GM18951 (cell line): ENCODE measurements around the gene USP17L15.
"Not testable (repeated sequence)": the region's sequence is repeated elsewhere in the genome, so short reads cannot be mapped to it uniquely, and the experiment has no call there.

Experiments
- in situ Hi-C: fragments of 300-500 bp; cut with MboI; formaldehyde crosslinking; loops from one replicate; pipeline ENCODE4 v1.12.0; 2022; ENCODE audit warnings: low sequenced_read_pairs, mixed read lengths, inconsistent platforms; ENCODE audit not compliant: unreplicated experiment

The USP17L15 gene, protein sequence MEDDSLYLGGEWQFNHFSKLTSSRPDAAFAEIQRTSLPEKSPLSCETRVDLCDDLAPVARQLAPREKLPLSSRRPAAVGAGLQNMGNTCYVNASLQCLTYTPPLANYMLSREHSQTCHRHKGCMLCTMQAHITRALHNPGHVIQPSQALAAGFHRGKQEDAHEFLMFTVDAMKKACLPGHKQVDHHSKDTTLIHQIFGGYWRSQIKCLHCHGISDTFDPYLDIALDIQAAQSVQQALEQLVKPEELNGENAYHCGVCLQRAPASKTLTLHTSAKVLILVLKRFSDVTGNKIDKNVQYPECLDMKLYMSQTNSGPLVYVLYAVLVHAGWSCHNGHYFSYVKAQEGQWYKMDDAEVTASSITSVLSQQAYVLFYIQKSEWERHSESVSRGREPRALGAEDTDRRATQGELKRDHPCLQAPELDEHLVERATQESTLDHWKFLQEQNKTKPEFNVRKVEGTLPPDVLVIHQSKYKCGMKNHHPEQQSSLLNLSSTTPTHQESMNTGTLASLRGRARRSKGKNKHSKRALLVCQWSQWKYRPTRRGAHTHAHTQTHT

DNA sequence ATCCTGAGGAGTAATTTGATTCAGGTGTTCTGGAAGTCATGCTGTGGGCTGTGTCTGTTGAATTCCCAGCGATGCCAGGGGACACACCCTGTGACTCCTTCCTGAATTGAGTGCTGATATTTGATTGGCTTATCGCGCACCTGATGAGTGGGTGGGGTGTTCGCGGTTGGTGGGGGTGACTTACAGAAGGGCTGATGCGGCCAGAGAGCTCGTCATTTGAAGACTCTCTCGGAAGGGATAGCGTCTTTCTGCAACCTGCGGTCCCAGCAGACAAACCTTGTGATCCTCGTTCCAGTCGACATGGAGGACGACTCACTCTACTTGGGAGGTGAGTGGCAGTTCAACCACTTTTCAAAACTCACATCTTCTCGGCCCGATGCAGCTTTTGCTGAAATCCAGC, at the start of gene USP17L15:
USP17L15 (plus strand) TSS at position 301 of the 400 bp plus-strand sequence; CDS start at position 301, 0 bp downstream.
- in situ Hi-C loops: not testable (repeated sequence)

DNA sequence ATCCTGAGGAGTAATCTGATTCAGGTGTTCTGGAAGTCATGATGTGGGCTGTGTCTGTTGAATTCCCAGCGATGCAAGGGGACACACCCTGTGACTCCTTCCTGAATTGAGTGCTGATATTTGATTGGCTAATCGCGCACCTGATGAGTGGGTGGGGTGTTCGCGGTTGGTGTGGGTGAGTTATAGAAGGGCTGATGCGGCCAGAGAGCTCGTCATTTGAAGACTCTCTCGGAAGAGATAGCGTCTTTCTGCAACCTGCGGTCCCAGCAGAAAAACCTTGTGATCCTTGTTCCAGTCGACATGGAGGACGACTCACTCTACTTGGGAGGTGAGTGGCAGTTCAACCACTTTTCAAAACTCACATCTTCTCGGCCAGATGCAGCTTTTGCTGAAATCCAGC, 23.8 kb upstream of the USP17L15 start, which contains the start of gene USP17L10:
USP17L10 (plus strand) TSS at position 301 of the 400 bp plus-strand sequence; CDS start at position 301, 0 bp downstream.
- in situ Hi-C loops: not testable (repeated sequence)

DNA sequence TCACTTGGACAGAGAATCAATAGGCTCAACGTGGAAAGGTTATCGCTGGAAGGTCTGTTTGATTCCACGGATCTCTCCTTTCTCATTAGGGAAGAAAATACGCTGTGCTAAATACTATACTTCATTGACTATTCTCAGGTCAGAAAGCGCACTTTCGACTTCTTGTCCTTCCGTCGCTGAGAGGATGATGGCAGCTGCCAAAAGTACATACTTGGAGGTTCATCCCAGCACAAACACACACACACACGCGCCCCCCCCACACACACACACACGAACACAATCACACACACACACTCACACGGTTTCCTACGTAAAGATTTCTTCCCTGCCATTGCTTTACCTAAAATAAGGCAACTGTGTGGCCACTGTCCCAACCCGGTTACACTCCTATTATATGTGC, 19.5 kb upstream of the USP17L15 start:
- in situ Hi-C loops: not testable (repeated sequence)

DNA sequence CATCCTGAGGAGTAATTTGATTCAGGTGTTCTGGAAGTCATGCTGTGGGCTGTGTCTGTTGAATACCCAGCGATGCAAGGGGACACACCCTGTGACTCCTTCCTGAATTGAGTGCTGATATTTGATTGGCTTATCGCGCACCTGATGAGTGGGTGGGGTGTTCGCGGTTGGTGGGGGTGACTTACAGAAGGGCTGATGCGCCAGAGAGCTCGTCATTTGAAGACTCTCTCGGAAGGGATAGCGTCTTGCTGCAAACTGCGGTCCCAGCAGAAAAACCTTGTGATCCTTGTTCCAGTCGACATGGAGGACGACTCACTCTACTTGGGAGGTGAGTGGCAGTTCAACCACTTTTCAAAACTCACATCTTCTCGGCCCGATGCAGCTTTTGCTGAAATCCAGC, 19.1 kb upstream of the USP17L15 start, which contains the start of gene USP17L11:
USP17L11 (plus strand) TSS at position 301 of the 400 bp plus-strand sequence; CDS start at position 301, 0 bp downstream.
- in situ Hi-C loops: not testable (repeated sequence)

DNA sequence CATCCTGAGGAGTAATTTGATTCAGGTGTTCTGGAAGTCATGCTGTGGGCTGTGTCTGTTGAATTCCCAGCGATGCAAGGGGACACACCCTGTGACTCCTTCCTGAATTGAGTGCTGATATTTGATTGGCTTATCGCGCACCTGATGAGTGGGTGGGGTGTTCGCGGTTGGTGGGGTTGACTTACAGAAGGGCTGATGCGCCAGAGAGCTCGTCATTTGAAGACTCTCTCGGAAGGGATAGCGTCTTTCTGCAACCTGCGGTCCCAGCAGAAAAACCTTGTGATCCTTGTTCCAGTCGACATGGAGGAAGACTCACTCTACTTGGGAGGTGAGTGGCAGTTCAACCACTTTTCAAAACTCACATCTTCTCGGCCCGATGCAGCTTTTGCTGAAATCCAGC, 14.3 kb upstream of the USP17L15 start, which contains the start of gene USP17L12:
USP17L12 (plus strand) TSS at position 301 of the 400 bp plus-strand sequence; CDS start at position 301, 0 bp downstream.
- in situ Hi-C loops: not testable (repeated sequence)

DNA sequence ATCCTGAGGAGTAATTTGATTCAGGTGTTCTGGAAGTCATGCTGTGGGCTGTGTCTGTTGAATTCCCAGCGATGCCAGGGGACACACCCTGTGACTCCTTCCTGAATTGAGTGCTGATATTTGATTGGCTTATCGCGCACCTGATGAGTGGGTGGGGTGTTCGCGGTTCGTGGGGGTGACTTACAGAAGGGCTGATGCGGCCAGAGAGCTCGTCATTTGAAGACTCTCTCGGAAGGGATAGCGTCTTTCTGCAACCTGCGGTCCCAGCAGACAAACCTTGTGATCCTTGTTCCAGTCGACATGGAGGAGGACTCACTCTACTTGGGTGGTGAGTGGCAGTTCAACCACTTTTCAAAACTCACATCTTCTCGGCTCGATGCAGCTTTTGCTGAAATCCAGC, 9.6 kb upstream of the USP17L15 start, which contains the start of gene USP17L13:
USP17L13 (plus strand) TSS at position 301 of the 400 bp plus-strand sequence; CDS start at position 301, 0 bp downstream.
- in situ Hi-C loops: not testable (repeated sequence)

DNA sequence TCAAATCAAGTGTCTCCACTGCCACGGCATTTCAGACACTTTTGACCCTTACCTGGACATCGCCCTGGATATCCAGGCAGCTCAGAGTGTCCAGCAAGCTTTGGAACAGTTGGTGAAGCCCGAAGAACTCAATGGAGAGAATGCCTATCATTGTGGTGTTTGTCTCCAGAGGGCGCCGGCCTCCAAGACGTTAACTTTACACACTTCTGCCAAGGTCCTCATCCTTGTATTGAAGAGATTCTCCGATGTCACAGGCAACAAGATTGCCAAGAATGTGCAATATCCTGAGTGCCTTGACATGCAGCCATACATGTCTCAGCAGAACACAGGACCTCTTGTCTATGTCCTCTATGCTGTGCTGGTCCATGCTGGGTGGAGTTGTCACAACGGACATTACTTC, 3.9 kb upstream of the USP17L15 start:
- in situ Hi-C loops: not testable (repeated sequence)

DNA sequence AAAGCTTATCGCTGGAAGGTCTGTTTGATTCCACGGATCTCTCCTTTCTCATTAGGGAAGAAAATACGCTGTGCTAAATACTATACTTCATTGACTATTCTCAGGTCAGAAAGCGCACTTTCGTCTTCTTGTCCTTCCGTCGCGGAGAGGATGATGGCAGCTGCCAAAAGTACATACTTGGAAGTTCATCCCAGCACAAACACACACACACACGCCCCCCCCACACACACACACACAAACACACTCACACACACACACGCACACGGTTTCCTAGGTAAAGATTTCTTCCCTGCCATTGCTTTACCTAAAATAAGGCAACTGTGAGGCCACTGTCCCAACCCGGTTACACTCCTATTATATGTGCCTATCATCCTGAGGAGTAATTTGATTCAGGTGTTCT, 4.3 kb downstream of the USP17L15 start:
- in situ Hi-C loops: not testable (repeated sequence)

DNA sequence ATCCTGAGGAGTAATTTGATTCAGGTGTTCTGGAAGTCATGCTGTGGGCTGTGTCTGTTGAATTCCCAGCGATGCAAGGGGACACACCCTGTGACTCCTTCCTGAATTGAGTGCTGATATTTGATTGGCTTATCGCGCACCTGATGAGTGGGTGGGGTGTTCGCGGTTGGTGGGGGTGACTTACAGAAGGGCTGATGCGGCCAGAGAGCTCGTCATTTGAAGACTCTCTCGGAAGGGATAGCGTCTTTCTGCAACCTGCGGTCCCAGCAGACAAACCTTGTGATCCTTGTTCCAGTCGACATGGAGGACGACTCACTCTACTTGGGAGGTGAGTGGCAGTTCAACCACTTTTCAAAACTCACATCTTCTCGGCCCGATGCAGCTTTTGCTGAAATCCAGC, 9.4 kb downstream of the USP17L15 start, which contains the start of gene USP17L17:
USP17L17 (plus strand) TSS at position 301 of the 400 bp plus-strand sequence; CDS start at position 301, 0 bp downstream.
- in situ Hi-C loops: not testable (repeated sequence)

DNA sequence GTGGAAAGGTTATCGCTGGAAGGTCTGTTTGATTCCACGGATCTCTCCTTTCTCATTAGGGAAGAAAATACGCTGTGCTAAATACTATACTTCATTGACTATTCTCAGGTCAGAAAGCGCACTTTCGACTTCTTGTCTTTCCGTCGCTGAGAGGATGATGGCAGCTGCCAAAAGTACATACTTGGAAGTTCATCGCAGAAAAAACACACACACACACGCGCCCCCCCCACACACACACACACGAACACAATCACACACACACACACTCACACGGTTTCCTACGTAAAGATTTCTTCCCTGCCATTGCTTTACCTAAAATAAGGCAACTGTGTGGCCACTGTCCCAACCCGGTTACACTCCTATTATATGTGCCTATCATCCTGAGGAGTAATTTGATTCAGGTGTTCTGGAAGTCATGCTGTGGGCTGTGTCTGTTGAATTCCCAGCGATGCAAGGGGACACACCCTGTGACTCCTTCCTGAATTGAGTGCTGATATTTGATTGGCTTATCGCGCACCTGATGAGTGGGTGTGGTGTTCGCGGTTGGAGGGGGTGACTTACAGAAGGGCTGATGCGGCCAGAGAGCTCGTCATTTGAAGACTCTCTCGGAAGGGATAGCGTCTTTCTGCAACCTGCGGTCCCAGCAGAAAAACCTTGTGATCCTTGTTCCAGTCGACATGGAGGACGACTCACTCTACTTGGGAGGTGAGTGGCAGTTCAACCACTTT, 13.9 kb downstream of the USP17L15 start, which contains the start of gene USP17L18:
USP17L18 (plus strand) TSS at position 678 of the 728 bp plus-strand sequence; CDS start at position 678, 0 bp downstream.
- in situ Hi-C loops: not testable (repeated sequence)

DNA sequence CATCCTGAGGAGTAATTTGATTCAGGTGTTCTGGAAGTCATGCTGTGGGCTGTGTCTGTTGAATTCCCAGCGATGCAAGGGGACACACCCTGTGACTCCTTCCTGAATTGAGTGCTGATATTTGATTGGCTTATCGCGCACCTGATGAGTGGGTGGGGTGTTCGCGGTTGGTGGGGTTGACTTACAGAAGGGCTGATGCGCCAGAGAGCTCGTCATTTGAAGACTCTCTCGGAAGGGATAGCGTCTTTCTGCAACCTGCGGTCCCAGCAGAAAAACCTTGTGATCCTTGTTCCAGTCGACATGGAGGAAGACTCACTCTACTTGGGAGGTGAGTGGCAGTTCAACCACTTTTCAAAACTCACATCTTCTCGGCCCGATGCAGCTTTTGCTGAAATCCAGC, 18.9 kb downstream of the USP17L15 start, which contains the start of gene USP17L19:
USP17L19 (plus strand) TSS at position 301 of the 400 bp plus-strand sequence; CDS start at position 301, 0 bp downstream.
- in situ Hi-C loops: loop anchor here (25.0 kb wide), 2 partner anchors 116 to 134 kb away; no protein-coding TSS in a partner anchor

DNA sequence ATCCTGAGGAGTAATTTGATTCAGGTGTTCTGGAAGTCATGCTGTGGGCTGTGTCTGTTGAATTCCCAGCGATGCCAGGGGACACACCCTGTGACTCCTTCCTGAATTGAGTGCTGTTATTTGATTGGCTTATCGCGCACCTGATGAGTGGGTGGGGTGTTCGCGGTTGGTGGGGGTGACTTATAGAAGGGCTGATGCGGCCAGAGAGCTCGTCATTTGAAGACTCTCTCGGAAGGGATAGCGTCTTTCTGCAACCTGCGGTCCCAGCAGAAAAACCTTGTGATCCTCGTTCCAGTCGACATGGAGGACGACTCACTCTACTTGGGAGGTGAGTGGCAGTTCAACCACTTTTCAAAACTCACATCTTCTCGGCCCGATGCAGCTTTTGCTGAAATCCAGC, 23.6 kb downstream of the USP17L15 start, which contains the start of gene USP17L20:
USP17L20 (plus strand) TSS at position 301 of the 400 bp plus-strand sequence; CDS start at position 301, 0 bp downstream.
- in situ Hi-C loops: loop anchor here (25.0 kb wide), 2 partner anchors 121 to 129 kb away; no protein-coding TSS in a partner anchor

DNA sequence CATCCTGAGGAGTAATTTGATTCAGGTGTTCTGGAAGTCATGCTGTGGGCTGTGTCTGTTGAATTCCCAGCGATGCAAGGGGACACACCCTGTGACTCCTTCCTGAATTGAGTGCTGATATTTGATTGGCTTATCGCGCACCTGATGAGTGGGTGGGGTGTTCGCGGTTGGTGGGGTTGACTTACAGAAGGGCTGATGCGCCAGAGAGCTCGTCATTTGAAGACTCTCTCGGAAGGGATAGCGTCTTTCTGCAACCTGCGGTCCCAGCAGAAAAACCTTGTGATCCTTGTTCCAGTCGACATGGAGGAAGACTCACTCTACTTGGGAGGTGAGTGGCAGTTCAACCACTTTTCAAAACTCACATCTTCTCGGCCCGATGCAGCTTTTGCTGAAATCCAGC, 28.4 kb downstream of the USP17L15 start, which contains the start of gene USP17L21:
USP17L21 (plus strand) TSS at position 301 of the 400 bp plus-strand sequence; CDS start at position 301, 0 bp downstream.
- in situ Hi-C loops: loop anchor here (25.0 kb wide), 2 partner anchors 125 kb away; no protein-coding TSS in a partner anchor

DNA sequence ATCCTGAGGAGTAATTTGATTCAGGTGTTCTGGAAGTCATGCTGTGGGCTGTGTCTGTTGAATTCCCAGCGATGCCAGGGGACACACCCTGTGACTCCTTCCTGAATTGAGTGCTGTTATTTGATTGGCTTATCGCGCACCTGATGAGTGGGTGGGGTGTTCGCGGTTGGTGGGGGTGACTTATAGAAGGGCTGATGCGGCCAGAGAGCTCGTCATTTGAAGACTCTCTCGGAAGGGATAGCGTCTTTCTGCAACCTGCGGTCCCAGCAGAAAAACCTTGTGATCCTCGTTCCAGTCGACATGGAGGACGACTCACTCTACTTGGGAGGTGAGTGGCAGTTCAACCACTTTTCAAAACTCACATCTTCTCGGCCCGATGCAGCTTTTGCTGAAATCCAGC, 33.1 kb downstream of the USP17L15 start, which contains the start of gene USP17L22:
USP17L22 (plus strand) TSS at position 301 of the 400 bp plus-strand sequence; CDS start at position 301, 0 bp downstream.
- in situ Hi-C loops: loop anchor here (25.0 kb wide), 2 partner anchors 120 to 130 kb away; no protein-coding TSS in a partner anchor

DNA sequence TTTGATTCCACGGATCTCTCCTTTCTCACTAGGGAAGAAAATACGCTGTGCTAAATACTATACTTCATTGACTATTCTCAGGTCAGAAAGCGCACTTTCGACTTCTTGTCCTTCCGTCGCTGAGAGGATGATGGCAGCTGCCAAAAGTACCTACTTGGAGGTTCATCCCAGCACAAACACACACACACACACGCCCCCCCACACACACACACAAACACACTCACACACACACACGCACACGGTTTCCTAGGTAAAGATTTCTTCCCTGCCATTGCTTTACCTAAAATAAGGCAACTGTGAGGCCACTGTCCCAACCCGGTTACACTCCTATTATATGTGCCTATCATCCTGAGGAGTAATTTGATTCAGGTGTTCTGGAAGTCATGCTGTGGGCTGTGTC, 37.5 kb downstream of the USP17L15 start:
- in situ Hi-C loops: loop anchor here (25.0 kb wide), 2 partner anchors 116 to 134 kb away; no protein-coding TSS in a partner anchor
